Liver (tissue), 9 donors: ENCODE measurements around the gene MKRN2. TPM values are rescaled to one million over a fixed set of nuclear protein-coding genes. Genes with fewer than 3 reads are reported as not detected.

Experiments
- DNase-seq: peaks from one replicate; pipeline ENCODE4 v3.0.0-alpha.2; 2017; ENCODE audit warnings: low spot score
- H3K27ac ChIP-seq, 2 donors: one replicate each; pipeline ENCODE4 v1.7.0; 2013; ENCODE audit warnings: inconsistent platforms in 2 of 2, low read length in 2 of 2, control low read depth in 1 of 2, low read depth in 1 of 2, mild to moderate bottlenecking in 1 of 2
- H3K27me3 ChIP-seq, 4 donors: one replicate each; pipeline versions ENCODE4 v1.6.1 to v1.7.0; 2013; ENCODE audit warnings: low read length in 3 of 4, inconsistent platforms in 1 of 4, mild to moderate bottlenecking in 1 of 4, moderate library complexity in 1 of 4; ENCODE audit not compliant: control insufficient read depth in 4 of 4, insufficient read depth in 4 of 4
- H3K36me3 ChIP-seq, 4 donors: one replicate each; pipeline versions ENCODE4 v1.6.1 to v1.7.0; 2013; ENCODE audit warnings: low read length in 3 of 4, mild to moderate bottlenecking in 3 of 4, low read depth in 1 of 4, moderate library complexity in 1 of 4; ENCODE audit not compliant: control insufficient read depth in 4 of 4, insufficient read depth in 3 of 4
- H3K4me1 ChIP-seq, 4 donors: one replicate each; pipeline versions ENCODE4 v1.6.1 to v1.7.0; 2013; ENCODE audit warnings: low read length in 3 of 4, mild to moderate bottlenecking in 3 of 4, moderate library complexity in 1 of 4; ENCODE audit not compliant: control insufficient read depth in 4 of 4, insufficient read depth in 4 of 4
- H3K4me3 ChIP-seq, 3 donors: one replicate each; pipeline versions ENCODE4 v1.6.1 to v1.7.0; 2013; ENCODE audit warnings: low read length in 3 of 3, control low read depth in 1 of 3, low read depth in 1 of 3, mild to moderate bottlenecking in 1 of 3
- H3K9ac ChIP-seq, 2 donors: one replicate each; pipeline ENCODE4 v1.7.0; 2013; ENCODE audit warnings: low read length in 2 of 2, mild to moderate bottlenecking in 2 of 2, moderate library complexity in 2 of 2, control low read depth in 1 of 2, low read depth in 1 of 2
- H3K9me3 ChIP-seq, 4 donors: one replicate each; pipeline versions ENCODE4 v1.6.1 to v1.7.0; 2013; ENCODE audit warnings: low read length in 3 of 4; ENCODE audit not compliant: control insufficient read depth in 4 of 4
- ATF3 ChIP-seq: IDR thresholded peaks from 2 replicates; pipeline ENCODE4 v1.6.1; 2016; ENCODE audit warnings: antibody characterized with exemption
- CTCF ChIP-seq: fragments of 150-350 bp; IDR thresholded peaks from 2 replicates; pipeline ENCODE4 v1.5.1; 2017; ENCODE audit warnings: improper control_type of control experiment, low read depth, low read length; ENCODE audit not compliant: missing input control
- EGR1 ChIP-seq, 2 donors: IDR thresholded peaks; 2 replicates each; pipeline ENCODE4 v1.6.1; 2016 to 2018; ENCODE audit warnings: antibody characterized with exemption in 2 of 2, low read depth in 2 of 2
- FOXA1 ChIP-seq: IDR thresholded peaks from 2 replicates; pipeline ENCODE4 v1.6.1; 2016; ENCODE audit warnings: antibody characterized with exemption
- FOXA2 ChIP-seq: IDR thresholded peaks from 2 replicates; pipeline ENCODE4 v1.6.1; 2016; ENCODE audit warnings: antibody characterized with exemption
- GABPA ChIP-seq, 2 donors: IDR thresholded peaks in 1 of 2; conservative IDR thresholded peaks in 1 of 2; 2 replicates each; pipeline ENCODE4 v1.6.1; 2016; ENCODE audit warnings: antibody characterized with exemption in 2 of 2, mild to moderate bottlenecking in 1 of 2, moderate library complexity in 1 of 2
- HNF4A ChIP-seq, 2 donors: conservative IDR thresholded peaks; 2 replicates each; pipeline ENCODE4 v1.6.1; 2016; ENCODE audit warnings: antibody characterized with exemption in 2 of 2, mild to moderate bottlenecking in 2 of 2
- HNF4G ChIP-seq: IDR thresholded peaks from 2 replicates; pipeline ENCODE4 v1.6.1; 2016; ENCODE audit warnings: antibody characterized with exemption
- JUND ChIP-seq, 2 donors: IDR thresholded peaks; 2 replicates each; pipeline ENCODE4 v1.6.1; 2016; ENCODE audit warnings: antibody characterized with exemption in 2 of 2
- NR2F2 ChIP-seq: IDR thresholded peaks from 2 replicates; pipeline ENCODE4 v1.6.1; 2016; ENCODE audit warnings: antibody characterized with exemption
- RAD21 ChIP-seq, 2 donors: IDR thresholded peaks; 2 replicates each; pipeline ENCODE4 v1.6.1; 2016; ENCODE audit warnings: antibody characterized with exemption in 2 of 2, mild to moderate bottlenecking in 2 of 2
- RXRA ChIP-seq, 2 donors: IDR thresholded peaks; 2 replicates each; pipeline ENCODE4 v1.6.1; 2017 to 2018; ENCODE audit warnings: antibody characterized with exemption in 2 of 2, mild to moderate bottlenecking in 1 of 2
- SP1 ChIP-seq: IDR thresholded peaks from 2 replicates; pipeline ENCODE4 v1.6.1; 2018; ENCODE audit warnings: antibody characterized with exemption, mild to moderate bottlenecking
- TAF1 ChIP-seq: conservative IDR thresholded peaks from 2 replicates; pipeline ENCODE4 v1.6.1; 2016; ENCODE audit warnings: antibody characterized with exemption, mild to moderate bottlenecking
- YY1 ChIP-seq: IDR thresholded peaks from 2 replicates; pipeline ENCODE4 v1.6.1; 2016; ENCODE audit warnings: antibody characterized with exemption, mild to moderate bottlenecking
- WGBS: extraction: QIAGEN DNeasy Blood & Tissue Kit; methylation state at CpG from one replicate; pipeline ENCODE4 v1.1.7; 2013; 5-methylcytosine and 5-hydroxymethylcytosine counted together
- polyA plus RNA-seq, 2 donors: library from polyadenylated mRNA; stranded (reverse) in 1 of 2; unstranded in 1 of 2; fragments of 200-250 nt in 1 of 2; fragments of >200 nt in 1 of 2; fragmentation: Nextera tagmentation in 1 of 2; extraction: Ambion mirVana in 1 of 2; gene quantifications; one replicate each; pipeline versions ENCODE4 v1.2.1 to v1.2.3, GENCODE V29; 2013 to 2015
- total RNA-seq, 2 donors: library from RNA; depleted of rRNA; stranded (reverse); fragments of >200 nt; gene quantifications; one replicate each; pipeline ENCODE4 v1.2.3, GENCODE V29; 2014
- TF ChIP-seq, protein P1 (sequence below): IDR thresholded peaks from 2 replicates; pipeline ENCODE4 v1.6.1; 2016; ENCODE audit warnings: antibody characterized with exemption
- TF ChIP-seq, protein P2 (sequence below): IDR thresholded peaks from 2 replicates; pipeline ENCODE4 v1.6.1; 2016; ENCODE audit warnings: antibody characterized with exemption, mild to moderate bottlenecking
- TF ChIP-seq, protein P3 (sequence below): IDR thresholded peaks from 2 replicates; pipeline ENCODE4 v1.6.1; 2016; ENCODE audit warnings: antibody characterized with exemption
- donor health status: healthy.
- donor health status: healthy.
- donor health status: healthy.
- donor health status: healthy.
- donor health status: healthy.

The MKRN2 gene
- total and polyA plus RNA-seq, 4 donors: 6.1 to 17.3 (median 11.7) TPM

GRCh38 chr3:12627370-12627769 is 70.5 kb downstream of the MKRN2 start:
- DNase-seq: no peak
- H3K27ac ChIP-seq: peak overlapping the region in 1 of 2 donors; percentile 9
- no peaks in the 10 kb centered on the region for H3K36me3 ChIP-seq
- H3K9ac ChIP-seq: no peak overlapping the region
- WGBS: 77% methylated on average over 4 of the region's 4 CpGs
- no peaks in the 10 kb centered on the region for H3K9me3 ChIP-seq
- no peak overlapping the region for H3K4me3 ChIP-seq
- no peaks in the 10 kb centered on the region for H3K27me3 ChIP-seq
- TF ChIP-seq, protein P1, sequence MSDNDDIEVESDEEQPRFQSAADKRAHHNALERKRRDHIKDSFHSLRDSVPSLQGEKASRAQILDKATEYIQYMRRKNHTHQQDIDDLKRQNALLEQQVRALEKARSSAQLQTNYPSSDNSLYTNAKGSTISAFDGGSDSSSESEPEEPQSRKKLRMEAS: no peak
- TF ChIP-seq SP1 (no peak), JUND (IDR thresholded peaks at IDR 0.05) (no peak), RXRA (IDR thresholded peaks at IDR 0.05) (no peak), YY1 (no peak), TAF1 (no peak), FOXA2 (no peak), GABPA (IDR thresholded peaks at IDR 0.05 in 1 of 2, conservative IDR thresholded peaks at IDR 0.05 in 1 of 2) (no peak), HNF4G (no peak), HNF4A (conservative IDR thresholded peaks at IDR 0.05) (no peak)
- TF ChIP-seq, protein P2, sequence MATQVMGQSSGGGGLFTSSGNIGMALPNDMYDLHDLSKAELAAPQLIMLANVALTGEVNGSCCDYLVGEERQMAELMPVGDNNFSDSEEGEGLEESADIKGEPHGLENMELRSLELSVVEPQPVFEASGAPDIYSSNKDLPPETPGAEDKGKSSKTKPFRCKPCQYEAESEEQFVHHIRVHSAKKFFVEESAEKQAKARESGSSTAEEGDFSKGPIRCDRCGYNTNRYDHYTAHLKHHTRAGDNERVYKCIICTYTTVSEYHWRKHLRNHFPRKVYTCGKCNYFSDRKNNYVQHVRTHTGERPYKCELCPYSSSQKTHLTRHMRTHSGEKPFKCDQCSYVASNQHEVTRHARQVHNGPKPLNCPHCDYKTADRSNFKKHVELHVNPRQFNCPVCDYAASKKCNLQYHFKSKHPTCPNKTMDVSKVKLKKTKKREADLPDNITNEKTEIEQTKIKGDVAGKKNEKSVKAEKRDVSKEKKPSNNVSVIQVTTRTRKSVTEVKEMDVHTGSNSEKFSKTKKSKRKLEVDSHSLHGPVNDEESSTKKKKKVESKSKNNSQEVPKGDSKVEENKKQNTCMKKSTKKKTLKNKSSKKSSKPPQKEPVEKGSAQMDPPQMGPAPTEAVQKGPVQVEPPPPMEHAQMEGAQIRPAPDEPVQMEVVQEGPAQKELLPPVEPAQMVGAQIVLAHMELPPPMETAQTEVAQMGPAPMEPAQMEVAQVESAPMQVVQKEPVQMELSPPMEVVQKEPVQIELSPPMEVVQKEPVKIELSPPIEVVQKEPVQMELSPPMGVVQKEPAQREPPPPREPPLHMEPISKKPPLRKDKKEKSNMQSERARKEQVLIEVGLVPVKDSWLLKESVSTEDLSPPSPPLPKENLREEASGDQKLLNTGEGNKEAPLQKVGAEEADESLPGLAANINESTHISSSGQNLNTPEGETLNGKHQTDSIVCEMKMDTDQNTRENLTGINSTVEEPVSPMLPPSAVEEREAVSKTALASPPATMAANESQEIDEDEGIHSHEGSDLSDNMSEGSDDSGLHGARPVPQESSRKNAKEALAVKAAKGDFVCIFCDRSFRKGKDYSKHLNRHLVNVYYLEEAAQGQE: no peak
- peaks cover 11 to 45% (median 30%) of the 10 kb centered on the region in 4 donors for H3K4me1 ChIP-seq

GRCh38 chr3:12628813-12629212 is 71.9 kb downstream of the MKRN2 start:
- Histone ChIP-seq H3K36me3 (no peaks in the 10 kb centered on the region), H3K4me1 (peaks cover 8 to 45% (median 21%) of the 10 kb centered on the region in 4 donors), H3K9ac (no peak overlapping the region), H3K27ac (no peak overlapping the region), H3K9me3 (no peaks in the 10 kb centered on the region), H3K4me3 (no peak overlapping the region), H3K27me3 (no peaks in the 10 kb centered on the region)
- no peak for DNase-seq
- WGBS: 93% methylated on average over 1 of the region's 1 CpG
- no peak for TF ChIP-seq GABPA (IDR thresholded peaks at IDR 0.05 in 1 of 2, conservative IDR thresholded peaks at IDR 0.05 in 1 of 2)
- TF ChIP-seq, protein P3, sequence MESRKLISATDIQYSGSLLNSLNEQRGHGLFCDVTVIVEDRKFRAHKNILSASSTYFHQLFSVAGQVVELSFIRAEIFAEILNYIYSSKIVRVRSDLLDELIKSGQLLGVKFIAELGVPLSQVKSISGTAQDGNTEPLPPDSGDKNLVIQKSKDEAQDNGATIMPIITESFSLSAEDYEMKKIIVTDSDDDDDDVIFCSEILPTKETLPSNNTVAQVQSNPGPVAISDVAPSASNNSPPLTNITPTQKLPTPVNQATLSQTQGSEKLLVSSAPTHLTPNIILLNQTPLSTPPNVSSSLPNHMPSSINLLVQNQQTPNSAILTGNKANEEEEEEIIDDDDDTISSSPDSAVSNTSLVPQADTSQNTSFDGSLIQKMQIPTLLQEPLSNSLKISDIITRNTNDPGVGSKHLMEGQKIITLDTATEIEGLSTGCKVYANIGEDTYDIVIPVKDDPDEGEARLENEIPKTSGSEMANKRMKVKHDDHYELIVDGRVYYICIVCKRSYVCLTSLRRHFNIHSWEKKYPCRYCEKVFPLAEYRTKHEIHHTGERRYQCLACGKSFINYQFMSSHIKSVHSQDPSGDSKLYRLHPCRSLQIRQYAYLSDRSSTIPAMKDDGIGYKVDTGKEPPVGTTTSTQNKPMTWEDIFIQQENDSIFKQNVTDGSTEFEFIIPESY: no peak
- TF ChIP-seq JUND (IDR thresholded peaks at IDR 0.05): no peak
- no peak for TF ChIP-seq RAD21 (IDR thresholded peaks at IDR 0.05)
- no peak for TF ChIP-seq HNF4A (conservative IDR thresholded peaks at IDR 0.05)
- no peak for TF ChIP-seq YY1
- no peak for TF ChIP-seq TAF1
- TF ChIP-seq EGR1 (IDR thresholded peaks at IDR 0.05; ENCODE audit: low read depth in 2 of 2): no peak
- no peak for TF ChIP-seq RXRA (IDR thresholded peaks at IDR 0.05)
- TF ChIP-seq NR2F2: no peak
- no peak for TF ChIP-seq SP1
- TF ChIP-seq, protein P2: no peak
- TF ChIP-seq FOXA1: no peak
- TF ChIP-seq HNF4G: no peak
- TF ChIP-seq ATF3: no peak
- no peak for TF ChIP-seq FOXA2
- TF ChIP-seq, protein P1: no peak
- no peak for TF ChIP-seq CTCF
